NT2/D1 (cell line): ENCODE data around the gene MACROH2A2.

Experiments
- SUZ12 ChIP-seq: IDR thresholded peaks from 2 replicates; pipeline ENCODE4 v1.6.1; 2011; ENCODE audit not compliant: insufficient read length, insufficient read depth; ENCODE audit errors: extremely low read depth
- YY1 ChIP-seq: IDR thresholded peaks from 2 replicates; pipeline ENCODE4 v1.6.1; 2011; ENCODE audit not compliant: insufficient read length, insufficient read depth
- ZNF274 ChIP-seq: IDR thresholded peaks from 2 replicates; pipeline ENCODE4 v1.6.1; 2011; ENCODE audit warnings: mild to moderate bottlenecking, low read depth, low read length

DNA sequence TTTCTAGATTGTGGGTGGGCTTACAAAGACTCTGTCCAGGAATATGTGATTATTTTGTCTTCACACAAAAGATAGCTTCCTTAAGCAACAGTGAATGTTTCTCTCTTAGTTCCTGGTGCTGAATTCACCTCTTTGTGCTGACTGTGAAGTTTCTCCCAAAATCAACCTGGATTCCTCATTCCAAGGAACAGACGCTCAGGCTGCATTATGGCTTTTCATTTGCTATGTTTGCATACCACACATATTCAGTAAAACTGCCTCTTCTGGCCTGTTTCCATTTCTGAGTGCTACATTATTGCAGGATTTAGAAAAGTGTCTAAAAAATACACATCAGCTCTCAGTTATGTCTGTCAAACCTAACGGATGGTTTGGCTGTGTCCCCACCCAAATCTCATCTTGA, 21.5 kb downstream of the MACROH2A2 start:
- TF ChIP-seq YY1 = no peak
- TF ChIP-seq ZNF274 = no peak
- TF ChIP-seq SUZ12 = no peak
